GM12864 (cell line): ENCODE measurements around the gene CLIP3.

Experiments
- DNase-seq: peaks from one replicate; pipeline ENCODE4 v3.0.0-alpha.2; 2011; ENCODE audit warnings: low read depth
- H3K4me3 ChIP-seq: 2 replicates; pipeline ENCODE4 v1.5.1; 2011; ENCODE audit warnings: mild to moderate bottlenecking, low read depth, low read length, control low read depth
- TF ChIP-seq, protein P1 (sequence below): IDR thresholded peaks from 2 replicates; pipeline ENCODE4 v1.5.1; 2011; ENCODE audit warnings: low read depth, mild to moderate bottlenecking, moderate library complexity, low read length, control low read depth, inconsistent platforms; ENCODE audit errors: missing control alignments

CLIP3 gene

DNA sequence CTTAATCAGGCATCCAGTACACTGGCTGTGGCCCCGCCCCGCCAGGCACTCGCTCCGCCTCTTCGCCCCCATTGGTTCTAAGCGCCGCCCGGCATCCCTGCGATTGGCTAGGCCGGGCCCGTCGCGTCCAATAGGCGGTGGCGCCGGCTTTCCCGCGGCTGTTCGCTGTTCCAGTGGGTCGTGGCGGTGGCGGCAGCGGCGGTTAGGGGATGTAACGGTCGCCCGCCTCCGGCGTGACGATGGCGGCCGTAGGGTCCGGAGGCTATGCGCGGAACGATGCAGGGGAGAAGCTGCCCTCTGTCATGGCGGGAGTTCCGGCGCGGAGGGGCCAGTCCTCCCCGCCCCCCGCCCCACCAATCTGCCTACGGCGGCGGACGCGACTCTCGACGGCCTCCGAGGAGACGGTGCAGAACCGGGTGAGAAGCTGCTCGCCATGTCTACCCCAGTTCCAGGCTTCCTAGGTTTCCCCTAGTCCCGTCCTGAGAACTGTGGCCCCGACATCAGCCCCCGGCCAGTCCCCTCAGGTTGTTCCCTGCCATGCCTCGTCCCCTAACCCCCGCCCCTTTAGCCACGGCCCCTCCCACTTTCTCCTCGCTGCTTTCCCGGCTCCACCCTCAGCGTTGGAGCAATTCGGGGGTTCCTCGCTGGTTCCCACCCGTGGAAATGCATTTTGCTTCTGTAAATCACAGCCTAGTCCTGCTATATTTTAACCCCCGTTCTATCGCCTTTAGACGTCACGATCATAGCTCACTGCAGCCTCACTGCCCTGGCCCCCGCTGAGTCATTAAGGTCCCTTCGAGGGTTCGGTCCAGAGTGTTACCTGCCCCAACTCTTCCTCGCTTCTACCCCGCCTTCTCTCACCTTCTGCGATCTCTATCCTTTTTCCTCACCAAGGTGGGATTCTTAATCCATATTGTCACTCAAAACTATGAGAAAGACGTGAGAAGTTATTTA is 22.3 kb upstream of the CLIP3 start, which contains the start of gene WDR62:
Gene WDR62 (plus strand): TSS at position 165 of the 954 bp plus-strand sequence. CDS start 75 bp downstream, at position 240.
- DNase-seq: peak; percentile 58
- peak within 1 kb of the TSS; percentile 59 for H3K4me3 ChIP-seq
- TF ChIP-seq, protein P1, sequence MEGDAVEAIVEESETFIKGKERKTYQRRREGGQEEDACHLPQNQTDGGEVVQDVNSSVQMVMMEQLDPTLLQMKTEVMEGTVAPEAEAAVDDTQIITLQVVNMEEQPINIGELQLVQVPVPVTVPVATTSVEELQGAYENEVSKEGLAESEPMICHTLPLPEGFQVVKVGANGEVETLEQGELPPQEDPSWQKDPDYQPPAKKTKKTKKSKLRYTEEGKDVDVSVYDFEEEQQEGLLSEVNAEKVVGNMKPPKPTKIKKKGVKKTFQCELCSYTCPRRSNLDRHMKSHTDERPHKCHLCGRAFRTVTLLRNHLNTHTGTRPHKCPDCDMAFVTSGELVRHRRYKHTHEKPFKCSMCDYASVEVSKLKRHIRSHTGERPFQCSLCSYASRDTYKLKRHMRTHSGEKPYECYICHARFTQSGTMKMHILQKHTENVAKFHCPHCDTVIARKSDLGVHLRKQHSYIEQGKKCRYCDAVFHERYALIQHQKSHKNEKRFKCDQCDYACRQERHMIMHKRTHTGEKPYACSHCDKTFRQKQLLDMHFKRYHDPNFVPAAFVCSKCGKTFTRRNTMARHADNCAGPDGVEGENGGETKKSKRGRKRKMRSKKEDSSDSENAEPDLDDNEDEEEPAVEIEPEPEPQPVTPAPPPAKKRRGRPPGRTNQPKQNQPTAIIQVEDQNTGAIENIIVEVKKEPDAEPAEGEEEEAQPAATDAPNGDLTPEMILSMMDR: no peak

DNA sequence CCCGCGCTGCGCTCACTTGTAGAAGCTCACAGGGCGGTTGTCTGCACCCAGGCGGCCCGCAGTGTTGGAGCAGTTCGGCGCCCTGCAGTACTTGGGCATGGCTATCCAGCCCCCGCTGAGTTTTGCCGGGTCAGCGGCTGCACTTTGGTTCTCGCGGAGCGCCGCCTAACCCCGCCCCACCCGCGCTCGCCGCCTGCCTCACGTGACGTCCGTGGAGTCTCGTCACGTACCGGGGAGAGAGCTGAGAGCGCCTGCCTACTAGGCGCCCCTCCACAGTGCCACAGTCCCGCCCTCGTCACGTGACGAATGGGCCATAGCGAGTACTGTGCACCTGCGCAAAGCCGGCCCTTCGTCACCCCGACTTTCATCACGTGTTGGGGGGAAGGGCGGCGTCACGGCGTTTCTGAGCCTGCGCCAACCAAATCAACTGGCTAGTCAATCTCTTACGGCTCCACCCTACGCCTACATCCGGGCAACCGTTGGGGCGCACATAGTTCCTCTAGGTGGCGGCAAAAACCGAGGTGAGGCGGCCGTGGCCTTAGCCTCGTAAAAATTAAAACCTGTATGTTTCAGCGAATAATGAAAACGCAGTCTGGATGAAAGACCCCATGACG is 21.6 kb upstream of the CLIP3 start, which contains the start of gene THAP8:
Gene THAP8 (minus strand): TSS at position 167 of the 614 bp plus-strand sequence. CDS start 68 bp downstream, at position 99.
- DNase-seq: peak; percentile 98
- TF ChIP-seq, protein P1: peak; percentile 48
- peak within 1 kb of the TSS; percentile 59 for H3K4me3 ChIP-seq

- TF ChIP-seq, protein P1: no peak
- no peak for DNase-seq
- H3K4me3 ChIP-seq: no peak overlapping the region
These were observed 19.0 kb upstream of the CLIP3 start for GRCh38 chr19:36051637-36052036.

- TF ChIP-seq, protein P1: no peak
- no peak overlapping the region for H3K4me3 ChIP-seq
- no peak for DNase-seq
These were observed 18.6 kb upstream of the CLIP3 start for GRCh38 chr19:36051236-36051635.

GRCh38 chr19:36049080-36049698 is 16.5 kb upstream of the CLIP3 start:
- TF ChIP-seq, protein P1: no peak
- no peak overlapping the region for H3K4me3 ChIP-seq
- no peak for DNase-seq

DNA sequence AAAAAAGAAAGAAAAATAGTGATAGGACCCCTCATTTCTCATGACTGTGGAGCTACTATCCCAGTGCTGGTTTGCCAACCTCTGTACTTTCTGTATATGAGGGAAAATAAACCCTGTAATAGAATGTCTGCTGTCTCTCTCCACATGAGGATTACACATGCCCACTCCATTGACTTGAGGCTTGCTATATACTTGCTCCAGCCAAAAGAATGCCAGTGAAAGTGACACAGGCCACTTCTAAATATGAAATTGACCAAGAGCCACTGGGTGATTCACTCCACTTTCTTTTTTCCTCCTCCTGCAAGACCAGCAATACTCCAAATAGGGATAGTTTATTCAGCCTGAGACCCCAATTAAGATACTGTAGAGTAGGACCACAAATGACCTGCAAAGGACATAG is 15.2 kb upstream of the CLIP3 start:
- no peak for DNase-seq
- TF ChIP-seq, protein P1: no peak
- no peak overlapping the region for H3K4me3 ChIP-seq
